H9 (cell line): ENCODE data around the gene FAM149B1. TPM values are rescaled to one million over a fixed set of nuclear protein-coding genes. Genes with fewer than 3 reads are reported as not detected.

ENCODE experiments used
- DNase-seq: peaks from one replicate; pipeline ENCODE4 v3.0.0-alpha.2; 2017
- H2AFZ ChIP-seq: one replicate; pipeline ENCODE4 v1.6.1; 2013; ENCODE audit warnings: mild to moderate bottlenecking, low read length, control low read depth, moderate library complexity
- H2AK5ac ChIP-seq: 2 replicates; pipeline ENCODE4 v1.6.1; 2013; ENCODE audit warnings: low read length, control low read depth, mixed read lengths; ENCODE audit not compliant: insufficient read length
- H2BK120ac ChIP-seq: one replicate; pipeline ENCODE4 v1.6.1; 2013; ENCODE audit warnings: low read depth, mild to moderate bottlenecking, low read length, control low read depth, inconsistent platforms; ENCODE audit not compliant: poor library complexity, severe bottlenecking
- H2BK12ac ChIP-seq: 2 replicates; pipeline ENCODE4 v1.6.1; 2013; ENCODE audit warnings: low read length, control low read depth, mixed read lengths, low read depth; ENCODE audit not compliant: insufficient read length
- H2BK15ac ChIP-seq: 2 replicates; pipeline ENCODE4 v1.6.1; 2013; ENCODE audit warnings: low read depth, low read length, control low read depth
- H2BK20ac ChIP-seq: one replicate; pipeline ENCODE4 v1.6.1; 2013; ENCODE audit warnings: low read depth, mild to moderate bottlenecking, low read length, control low read depth, inconsistent platforms; ENCODE audit not compliant: poor library complexity, severe bottlenecking
- H2BK5ac ChIP-seq: 2 replicates; pipeline ENCODE4 v1.6.1; 2013; ENCODE audit warnings: low read length, control low read depth, mixed read lengths; ENCODE audit not compliant: insufficient read length
- H3K14ac ChIP-seq: 2 replicates; pipeline ENCODE4 v1.6.1; 2013; ENCODE audit warnings: low read length, control low read depth; ENCODE audit not compliant: insufficient read depth
- H3K18ac ChIP-seq: 2 replicates; pipeline ENCODE4 v1.6.1; 2013; ENCODE audit warnings: low read depth, mild to moderate bottlenecking, mixed read lengths, low read length, control low read depth; ENCODE audit not compliant: insufficient read length
- H3K23ac ChIP-seq: 2 replicates; pipeline ENCODE4 v1.6.1; 2013; ENCODE audit warnings: low read length, control low read depth, mixed read lengths, low read depth; ENCODE audit not compliant: insufficient read length
- H3K23me2 ChIP-seq: 2 replicates; pipeline ENCODE4 v1.6.1; 2013; ENCODE audit warnings: low read depth, mild to moderate bottlenecking, mixed read lengths, low read length, control low read depth; ENCODE audit not compliant: insufficient read length, poor library complexity, severe bottlenecking
- H3K27ac ChIP-seq: 2 replicates; pipeline ENCODE4 v1.5.1; 2013; ENCODE audit warnings: low read length, control low read depth, mixed read lengths, low read depth; ENCODE audit not compliant: insufficient read length
- H3K27me3 ChIP-seq: 2 replicates; pipeline ENCODE4 v1.6.1; 2013; ENCODE audit warnings: low read length, control low read depth, inconsistent platforms; ENCODE audit not compliant: insufficient read depth
- H3K4ac ChIP-seq: 2 replicates; pipeline ENCODE4 v1.6.1; 2013; ENCODE audit warnings: low read depth, mild to moderate bottlenecking, control low read depth, inconsistent platforms, low read length, moderate library complexity
- H3K4me1 ChIP-seq: 2 replicates; pipeline ENCODE4 v1.6.1; 2013; ENCODE audit warnings: low read length, control low read depth, inconsistent platforms; ENCODE audit not compliant: insufficient read depth
- H3K4me2 ChIP-seq: 2 replicates; pipeline ENCODE4 v1.6.1; 2013; ENCODE audit warnings: low read length, control low read depth, mixed read lengths; ENCODE audit not compliant: insufficient read length, insufficient read depth
- H3K56ac ChIP-seq: 2 replicates; pipeline ENCODE4 v1.6.1; 2013; ENCODE audit warnings: low read depth, mild to moderate bottlenecking, mixed read lengths, low read length, control low read depth; ENCODE audit not compliant: insufficient read length
- H3K79me1 ChIP-seq: 2 replicates; pipeline ENCODE4 v1.6.1; 2013; ENCODE audit warnings: low read depth, mild to moderate bottlenecking, moderate library complexity, low read length, control low read depth, inconsistent platforms; ENCODE audit not compliant: insufficient read depth, poor library complexity, severe bottlenecking
- H3K79me2 ChIP-seq: 2 replicates; pipeline ENCODE4 v1.6.1; 2013; ENCODE audit warnings: low read length, control low read depth, inconsistent platforms; ENCODE audit not compliant: insufficient read depth
- H3K9ac ChIP-seq: 2 replicates; pipeline ENCODE4 v1.6.1; 2013; ENCODE audit warnings: low read length, control low read depth, mixed read lengths; ENCODE audit not compliant: insufficient read length; ENCODE audit errors: extremely low read depth
- H3K9me3 ChIP-seq: one replicate; pipeline ENCODE4 v1.6.1; 2013; ENCODE audit warnings: low read depth, low read length, inconsistent platforms; ENCODE audit not compliant: control insufficient read depth
- H3T11ph ChIP-seq: one replicate; pipeline ENCODE4 v1.6.1; 2013; ENCODE audit warnings: mild to moderate bottlenecking, low read length, control low read depth, inconsistent platforms
- H4K20me1 ChIP-seq: one replicate; pipeline ENCODE4 v1.6.1; 2013; ENCODE audit not compliant: control insufficient read depth, insufficient read length, insufficient read depth
- H4K5ac ChIP-seq: 2 replicates; pipeline ENCODE4 v1.6.1; 2013; ENCODE audit warnings: low read depth, mild to moderate bottlenecking, mixed read lengths, low read length, control low read depth; ENCODE audit not compliant: insufficient read length
- H4K8ac ChIP-seq: replicated peaks from 2 replicates; pipeline ENCODE4 v1.6.1; 2013; ENCODE audit warnings: low read length, control low read depth, mixed read lengths, low read depth; ENCODE audit not compliant: insufficient read length
- H4K91ac ChIP-seq: 2 replicates; pipeline ENCODE4 v1.6.1; 2013; ENCODE audit warnings: low read depth, mild to moderate bottlenecking, moderate library complexity, mixed read lengths, low read length, control low read depth; ENCODE audit not compliant: insufficient read length
- H3K27ac Mint-ChIP-seq, 3 experiments: 2 replicates in 2 of 3; 3 replicates in 1 of 3; pipeline ENCODE4 v1.8.0; 2020 to 2021; ENCODE audit warnings: mixed read lengths in 3 of 3, mild to moderate bottlenecking in 1 of 3, moderate library complexity in 1 of 3
- H3K27me3 Mint-ChIP-seq: 2 replicates; pipeline ENCODE4 v1.8.0; 2021; ENCODE audit warnings: low read depth, mild to moderate bottlenecking, moderate library complexity, mixed read lengths
- H3K36me3 Mint-ChIP-seq, 3 experiments: 2 replicates in 2 of 3; 3 replicates in 1 of 3; pipeline ENCODE4 v1.8.0; 2020 to 2021; ENCODE audit warnings: low read depth in 3 of 3, mixed read lengths in 3 of 3; ENCODE audit not compliant: insufficient read depth in 1 of 3
- H3K4me1 Mint-ChIP-seq, 2 experiments: 2 replicates each; pipeline ENCODE4 v1.8.0; 2020; ENCODE audit warnings: mixed read lengths in 2 of 2
- H3K4me3 Mint-ChIP-seq, 2 experiments: 2 replicates in 1 of 2; 3 replicates in 1 of 2; pipeline ENCODE4 v1.8.0; 2020 to 2021; ENCODE audit warnings: mild to moderate bottlenecking in 2 of 2, mixed read lengths in 2 of 2, moderate library complexity in 1 of 2
- H3K9me3 Mint-ChIP-seq, 2 experiments: 2 replicates in 1 of 2; 3 replicates in 1 of 2; pipeline ENCODE4 v1.8.0; 2020; ENCODE audit warnings: mild to moderate bottlenecking in 2 of 2, mixed read lengths in 2 of 2, moderate library complexity in 1 of 2
- WGBS: extraction: QIAGEN DNeasy Blood & Tissue Kit; methylation state at CpG from one replicate; pipeline ENCODE4 v1.1.7; 2013; ENCODE audit warnings: missing lambda C conversion rate, low lambda C conversion rate, mixed read lengths; ENCODE audit not compliant: insufficient read length; ENCODE audit errors: extremely low coverage; 5-methylcytosine and 5-hydroxymethylcytosine counted together
- total RNA-seq: library from RNA; stranded (reverse); gene quantifications from 2 replicates; pipeline ENCODE4 v1.2.1, GENCODE V29; 2021
- TF ChIP-seq, protein P1 (sequence below): fragments of 200-600 bp; sonication (generic); conservative IDR thresholded peaks from 3 replicates; pipeline ENCODE4 v1.8.0; 2021; ENCODE audit warnings: antibody characterized with exemption, mild to moderate bottlenecking

The FAM149B1 gene
- total RNA-seq, 1 experiment from 2014 or later: 17.9 TPM

DNA sequence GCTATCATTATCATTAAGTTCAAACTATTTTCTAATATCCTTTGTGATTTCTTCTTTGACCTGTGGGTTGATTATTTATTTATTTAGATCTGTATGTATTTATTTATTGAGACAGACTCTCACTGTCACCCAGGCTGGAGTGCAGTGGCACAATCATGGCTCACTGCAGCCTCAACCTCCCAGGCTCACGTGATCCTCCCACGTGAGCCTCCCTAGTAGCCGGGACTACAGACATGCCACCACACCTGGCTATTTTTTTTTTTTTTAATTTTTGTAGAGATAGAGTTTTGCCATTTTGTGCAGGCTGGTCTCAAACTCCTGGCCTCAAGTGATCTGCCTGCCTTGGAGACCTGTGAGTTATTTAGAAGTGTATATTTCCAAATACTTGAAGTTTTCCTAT is 113.2 kb downstream of the FAM149B1 start:
- Histone ChIP-seq H3K14ac (no peak overlapping the region), H2AFZ (no peak overlapping the region), H3K79me2 (no peaks in the 10 kb centered on the region), H3K4ac (no peak overlapping the region), H3K56ac (no peak overlapping the region), H2BK120ac (no peak overlapping the region), H3K79me1 (no peaks in the 10 kb centered on the region), H3K23me2 (no peaks in the 10 kb centered on the region), H2BK5ac (no peak overlapping the region), H4K20me1 (no peaks in the 10 kb centered on the region), H2BK20ac (no peak overlapping the region), H3K4me1 (no peaks in the 10 kb centered on the region), H3K4me2 (no peak overlapping the region), H3T11ph (no peak overlapping the region), H2BK12ac (no peak overlapping the region), H3K9ac (no peak overlapping the region), H4K8ac (no peak overlapping the region), H3K27me3 (no peaks in the 10 kb centered on the region), H4K91ac (no peak overlapping the region), H4K5ac (no peak overlapping the region), H3K9me3 (no peaks in the 10 kb centered on the region), H3K23ac (no peak overlapping the region), H2AK5ac (no peak overlapping the region), H2BK15ac (no peak overlapping the region), H3K27ac (no peak overlapping the region), H3K18ac (no peak overlapping the region)
- Mint-ChIP-seq H3K4me3 (no peak overlapping the region), H3K36me3 (no peaks in the 10 kb centered on the region), H3K27me3 (no peaks in the 10 kb centered on the region), H3K27ac (no peak overlapping the region), H3K9me3 (no peaks in the 10 kb centered on the region), H3K4me1 (no peaks in the 10 kb centered on the region)
- TF ChIP-seq, protein P1, sequence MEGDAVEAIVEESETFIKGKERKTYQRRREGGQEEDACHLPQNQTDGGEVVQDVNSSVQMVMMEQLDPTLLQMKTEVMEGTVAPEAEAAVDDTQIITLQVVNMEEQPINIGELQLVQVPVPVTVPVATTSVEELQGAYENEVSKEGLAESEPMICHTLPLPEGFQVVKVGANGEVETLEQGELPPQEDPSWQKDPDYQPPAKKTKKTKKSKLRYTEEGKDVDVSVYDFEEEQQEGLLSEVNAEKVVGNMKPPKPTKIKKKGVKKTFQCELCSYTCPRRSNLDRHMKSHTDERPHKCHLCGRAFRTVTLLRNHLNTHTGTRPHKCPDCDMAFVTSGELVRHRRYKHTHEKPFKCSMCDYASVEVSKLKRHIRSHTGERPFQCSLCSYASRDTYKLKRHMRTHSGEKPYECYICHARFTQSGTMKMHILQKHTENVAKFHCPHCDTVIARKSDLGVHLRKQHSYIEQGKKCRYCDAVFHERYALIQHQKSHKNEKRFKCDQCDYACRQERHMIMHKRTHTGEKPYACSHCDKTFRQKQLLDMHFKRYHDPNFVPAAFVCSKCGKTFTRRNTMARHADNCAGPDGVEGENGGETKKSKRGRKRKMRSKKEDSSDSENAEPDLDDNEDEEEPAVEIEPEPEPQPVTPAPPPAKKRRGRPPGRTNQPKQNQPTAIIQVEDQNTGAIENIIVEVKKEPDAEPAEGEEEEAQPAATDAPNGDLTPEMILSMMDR: no peak
- no peak for DNase-seq
- no CpG with 5 or more reads among the region's 3 CpGs for WGBS
